HG02763 (cell line): ENCODE measurements around the gene ARHGAP23.
"Not testable (repeated sequence)": the region's sequence is repeated elsewhere in the genome, so short reads cannot be mapped to it uniquely, and the experiment has no call there.

Experiments
- ATAC-seq: cut with Tn5 transposase; IDR thresholded peaks from one replicate; pipeline ENCODE4 v1.9.1; 2021; ENCODE audit warnings: mild to moderate bottlenecking, moderate library complexity; ENCODE audit not compliant: unreplicated experiment

ARHGAP23 gene

DNA sequence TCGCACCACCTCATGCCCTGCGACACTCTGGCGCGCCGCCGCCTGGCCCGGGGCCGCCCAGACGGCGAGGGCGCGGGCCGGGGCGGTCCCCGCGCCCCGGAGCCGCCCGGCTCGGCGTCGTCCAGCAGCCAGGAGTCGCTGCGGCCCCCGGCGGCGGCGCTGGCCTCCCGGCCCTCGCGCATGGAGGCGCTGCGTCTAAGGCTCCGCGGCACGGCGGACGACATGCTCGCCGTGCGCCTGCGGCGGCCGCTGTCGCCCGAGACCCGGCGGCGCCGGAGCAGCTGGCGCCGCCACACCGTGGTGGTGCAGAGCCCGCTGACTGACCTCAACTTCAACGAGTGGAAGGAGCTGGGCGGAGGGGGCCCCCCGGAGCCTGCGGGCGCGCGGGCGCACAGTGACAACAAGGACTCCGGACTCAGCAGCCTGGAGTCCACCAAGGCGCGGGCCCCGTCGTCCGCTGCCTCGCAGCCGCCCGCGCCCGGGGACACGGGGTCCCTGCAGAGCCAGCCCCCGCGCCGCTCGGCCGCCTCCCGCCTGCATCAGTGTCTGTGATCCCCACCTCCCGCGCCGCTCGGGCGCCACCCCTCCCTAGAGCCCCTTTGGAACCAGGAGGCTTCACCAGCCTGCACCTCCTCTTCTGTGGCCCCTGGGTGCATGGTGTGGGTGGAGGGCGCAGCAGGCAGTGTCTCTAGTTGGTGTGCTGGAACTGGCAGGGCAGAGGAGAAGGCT, 82.3 kb downstream of the ARHGAP23 start:
- no peak for ATAC-seq

DNA sequence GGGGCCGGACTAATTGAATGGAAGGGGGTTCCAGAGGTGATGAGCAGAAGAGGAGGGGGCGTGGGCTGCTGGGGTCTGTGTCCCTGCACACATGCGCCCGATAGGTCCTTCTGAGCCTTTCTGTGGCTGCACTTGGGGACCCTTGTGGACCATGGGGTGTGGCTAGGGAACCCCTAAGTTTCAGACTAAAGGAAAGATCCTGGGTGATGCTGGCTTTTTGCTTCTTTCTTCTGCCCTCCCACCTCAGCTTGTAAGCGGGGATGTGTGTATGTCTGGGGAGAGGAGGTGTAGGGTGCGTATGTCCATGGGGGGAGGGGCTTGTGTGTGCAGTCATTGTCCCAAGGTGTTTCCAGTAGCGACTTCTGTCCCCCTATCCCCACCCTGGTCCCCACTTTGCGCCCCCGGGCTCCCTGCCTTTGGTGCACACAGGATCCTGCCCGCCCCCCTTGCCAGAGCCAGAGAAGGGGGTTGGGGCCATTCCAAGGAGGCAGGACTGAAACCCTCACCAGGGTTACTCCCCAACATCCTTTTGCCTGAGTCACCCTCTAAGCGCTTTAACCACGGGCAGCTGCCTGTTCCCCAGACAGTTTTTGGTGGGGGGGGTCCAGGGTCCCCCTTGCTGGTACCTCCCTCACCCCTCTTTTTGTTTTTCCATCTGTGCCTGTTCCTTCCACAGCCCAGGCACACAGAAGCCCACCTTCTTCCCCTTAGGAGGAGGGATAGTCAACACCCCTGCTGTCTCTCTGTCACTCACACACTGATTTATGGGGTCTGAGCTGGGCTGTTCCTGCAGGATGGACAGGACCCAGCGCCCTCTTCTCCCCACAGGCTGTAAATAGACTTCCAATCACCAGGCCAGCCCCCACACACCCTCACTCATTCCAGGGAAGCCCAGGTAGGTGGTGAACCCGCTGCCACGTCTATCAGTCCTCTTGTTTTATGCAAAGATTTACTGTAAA, 83.2 kb downstream of the ARHGAP23 start:
- no peak for ATAC-seq

DNA sequence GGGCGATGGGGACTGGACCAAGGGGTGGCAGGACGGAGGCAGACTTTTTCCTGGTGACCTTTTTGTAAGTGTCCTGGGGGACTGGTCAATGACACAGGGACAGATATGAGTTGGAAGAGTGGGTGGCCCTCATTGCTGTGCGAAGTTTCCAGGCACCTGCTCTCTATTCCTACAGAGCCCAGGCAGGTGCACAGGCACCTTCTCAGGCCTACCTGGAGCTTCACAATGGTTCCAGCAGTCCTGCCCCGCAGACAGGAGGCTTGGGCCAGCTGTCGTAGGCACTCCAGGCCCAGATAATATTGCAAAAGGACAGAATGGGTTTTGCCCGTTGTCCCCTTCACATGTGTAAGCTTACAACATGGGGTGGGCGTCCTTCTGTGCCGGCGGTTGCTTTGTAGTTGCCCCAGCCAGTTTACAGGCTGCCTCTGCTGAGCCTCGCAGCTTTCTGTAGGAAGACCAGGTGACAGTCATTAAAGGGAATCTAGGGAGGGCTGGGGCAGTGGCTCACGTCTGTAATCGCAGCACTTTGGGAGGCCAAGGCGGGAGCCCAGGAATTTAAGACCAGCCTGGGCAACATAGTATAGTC, 84.3 kb downstream of the ARHGAP23 start:
- ATAC-seq = no peak

DNA sequence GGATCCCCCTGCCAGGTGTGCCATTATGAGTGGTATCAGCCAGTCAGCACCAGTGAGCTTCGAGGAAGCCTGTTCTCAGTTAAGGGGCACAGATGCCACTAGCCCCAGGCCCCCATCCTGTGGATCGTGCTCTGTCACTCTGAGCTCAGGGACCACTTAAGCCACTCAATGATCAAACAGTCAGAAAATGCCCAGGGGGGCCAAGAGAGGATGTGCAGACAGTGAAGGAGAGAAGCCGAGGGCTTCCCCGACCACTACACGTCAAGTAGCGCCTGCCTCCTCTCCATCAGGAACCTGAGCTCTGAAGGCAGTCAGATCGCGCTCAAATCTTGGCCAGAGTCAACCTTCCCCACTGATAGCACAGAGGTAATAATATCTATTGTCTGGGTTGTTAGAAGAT, 98.3 kb downstream of the ARHGAP23 start:
- not testable (repeated sequence) for ATAC-seq

DNA sequence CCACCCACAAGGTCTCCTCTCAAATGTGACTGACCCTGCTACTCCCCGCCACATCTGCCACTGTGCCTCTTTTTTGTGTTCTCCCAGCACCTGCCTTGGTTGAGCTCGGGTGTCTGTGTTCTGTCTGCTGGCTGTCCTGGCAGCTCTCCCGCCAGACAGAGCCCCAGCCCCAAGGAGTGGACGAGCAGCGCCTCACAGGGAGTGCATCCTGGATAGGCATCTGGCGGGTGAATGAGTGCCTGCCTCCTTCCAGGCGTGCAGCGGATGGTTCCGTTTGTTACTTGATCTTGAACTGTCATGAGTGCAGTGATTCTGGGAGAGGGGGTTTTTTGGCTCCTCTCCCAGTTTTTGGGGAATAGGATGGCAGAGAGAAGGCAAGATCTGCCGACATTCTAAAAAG, 99.9 kb downstream of the ARHGAP23 start:
- not testable (repeated sequence) for ATAC-seq

DNA sequence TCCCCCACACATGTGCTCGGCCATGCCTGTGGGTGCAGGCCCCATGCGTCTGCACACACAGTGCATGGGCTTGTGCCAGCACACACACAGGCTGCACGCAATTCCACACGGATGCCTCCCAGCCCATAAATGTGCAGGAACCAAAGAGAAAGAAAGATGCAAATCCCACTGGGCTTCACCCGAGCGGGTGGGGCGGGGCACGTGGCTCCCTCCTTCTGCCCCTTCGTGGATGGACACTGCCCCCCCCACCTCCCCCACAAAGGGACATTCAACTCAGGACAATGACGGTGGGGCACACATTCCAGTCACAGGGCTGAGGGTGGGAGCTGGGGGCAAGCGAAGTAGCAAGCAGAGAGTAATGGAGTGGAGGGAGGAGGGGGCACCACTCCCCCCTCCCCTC, 102.6 kb downstream of the ARHGAP23 start:
- ATAC-seq = not testable (repeated sequence)

DNA sequence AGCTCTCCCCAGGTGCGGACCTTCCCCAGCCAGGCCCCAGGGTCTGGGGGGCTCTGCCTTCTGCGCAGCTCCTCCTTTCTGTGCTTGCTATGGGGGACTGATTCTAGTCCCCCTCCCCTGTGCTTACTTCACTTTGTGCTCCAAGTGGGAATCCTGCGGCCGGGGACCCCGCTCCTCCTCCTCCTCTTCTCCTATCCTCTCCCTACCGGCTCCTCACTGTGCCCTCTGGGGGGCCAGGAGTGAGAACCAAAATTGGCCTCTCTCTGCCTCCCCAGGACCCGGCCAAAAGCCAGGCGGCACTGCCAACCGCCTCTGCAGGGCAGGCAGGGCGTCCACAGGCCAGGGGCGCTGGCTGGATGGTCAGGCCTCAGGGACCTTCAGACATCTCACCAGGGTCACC, 103.5 kb downstream of the ARHGAP23 start:
- not testable (repeated sequence) for ATAC-seq

DNA sequence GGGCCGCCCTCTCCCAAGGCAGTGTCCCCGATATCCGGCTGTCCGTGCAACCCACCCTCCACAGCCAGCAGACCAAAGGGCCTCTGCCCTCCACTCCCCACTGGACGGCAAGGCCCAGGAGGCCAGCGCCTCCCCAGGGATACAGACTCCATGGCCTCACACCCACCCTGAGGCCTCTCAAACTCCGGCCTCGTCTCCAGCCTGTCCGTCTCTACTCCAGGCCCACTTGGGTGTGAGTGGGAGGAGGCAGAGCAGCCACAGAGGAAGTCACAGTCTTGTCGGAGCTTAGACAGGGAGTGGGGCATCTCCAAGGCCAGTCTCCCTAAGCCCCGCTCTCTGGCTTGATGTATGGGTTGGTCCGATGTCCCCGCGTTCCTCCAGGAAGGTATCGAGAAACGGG, 104.2 kb downstream of the ARHGAP23 start:
- no peak for ATAC-seq

DNA sequence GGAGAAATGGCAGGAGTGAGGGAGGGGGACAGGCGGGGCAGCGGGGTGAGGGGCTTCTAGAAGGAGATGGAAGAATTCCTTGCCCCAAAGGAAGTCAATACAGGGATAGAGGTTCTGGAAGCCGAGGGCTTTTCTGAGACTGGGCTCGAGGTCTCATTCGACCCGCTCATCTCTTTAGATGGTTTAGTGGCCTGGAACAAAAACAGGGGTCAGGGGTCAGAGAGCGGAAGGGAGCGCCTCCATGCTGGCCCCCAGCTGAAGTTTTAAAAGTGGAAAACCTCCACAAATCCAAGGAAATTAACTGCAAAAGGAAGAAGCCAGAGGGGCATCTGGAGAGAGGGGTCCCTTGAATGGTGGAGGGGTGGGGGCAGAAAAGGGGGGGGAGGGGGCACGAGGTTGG, 105.0 kb downstream of the ARHGAP23 start:
- no peak for ATAC-seq

DNA sequence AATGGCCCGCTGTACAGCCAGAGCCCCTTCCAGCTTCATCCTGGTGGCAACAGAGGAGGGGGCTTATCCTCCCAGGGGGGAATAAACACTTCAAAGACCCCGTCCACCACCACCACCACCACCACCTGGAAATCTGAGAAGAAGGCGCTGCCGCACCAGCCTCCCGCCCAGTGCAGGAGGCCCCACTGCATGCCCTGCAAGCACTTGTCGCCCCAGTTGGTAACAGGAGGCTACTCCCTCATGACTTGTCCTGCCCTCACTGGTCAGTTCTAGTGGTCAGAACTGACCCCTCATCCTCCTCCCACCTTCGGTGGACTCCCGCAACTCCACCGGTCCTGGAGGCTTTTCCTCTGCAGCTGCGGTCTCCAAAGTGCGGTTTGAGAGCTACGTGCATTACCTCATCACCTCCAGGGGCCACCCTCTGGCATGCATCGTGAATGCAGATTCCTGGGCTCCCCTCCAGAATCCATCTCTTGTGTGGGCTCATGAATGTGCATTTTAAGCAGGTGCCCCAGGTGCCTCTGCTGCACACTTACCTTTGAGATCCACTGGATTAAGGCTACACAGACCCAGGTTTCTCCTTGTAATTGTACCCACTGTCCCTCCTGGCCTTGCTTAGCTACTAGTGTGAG, 105.7 kb downstream of the ARHGAP23 start:
- no peak for ATAC-seq

DNA sequence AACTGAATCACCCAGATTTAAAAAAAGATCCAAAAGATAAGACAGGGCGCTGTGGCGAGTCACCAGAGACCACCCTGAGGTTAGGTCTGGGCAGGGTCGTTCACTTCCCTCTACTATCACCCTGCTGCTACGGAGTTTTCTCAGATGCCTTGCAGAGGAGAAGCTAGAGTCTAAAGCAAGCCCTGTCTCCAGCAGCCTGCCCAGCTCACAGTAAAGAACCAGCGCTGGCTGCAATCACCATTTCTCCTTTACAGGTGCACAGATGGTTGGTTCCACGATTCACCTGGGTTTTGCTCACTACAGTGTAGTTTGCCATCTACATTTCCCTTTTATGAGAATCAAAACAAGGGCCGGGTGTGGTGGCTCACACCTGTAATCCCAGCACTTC, 106.2 kb downstream of the ARHGAP23 start:
- ATAC-seq = no peak

DNA sequence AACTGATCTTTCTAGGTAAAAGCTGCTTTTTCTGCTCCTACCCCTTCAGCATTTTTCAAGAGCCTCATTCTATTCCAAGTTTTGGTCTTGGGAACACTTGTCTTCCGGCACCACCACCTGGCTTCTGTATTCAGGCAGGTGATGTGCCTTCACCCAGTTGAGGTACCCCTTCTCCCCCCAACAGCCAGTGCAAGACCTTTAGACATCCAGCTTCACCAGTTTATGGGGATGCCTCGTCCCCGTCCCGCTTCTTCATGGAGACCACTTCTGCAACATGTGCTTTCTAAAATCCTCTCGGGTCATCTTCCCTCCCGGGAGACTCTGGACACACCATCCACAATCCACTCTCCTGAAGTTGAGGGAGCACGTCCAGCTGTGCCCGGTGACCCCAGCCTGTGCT, 107.6 kb downstream of the ARHGAP23 start:
- no peak for ATAC-seq

DNA sequence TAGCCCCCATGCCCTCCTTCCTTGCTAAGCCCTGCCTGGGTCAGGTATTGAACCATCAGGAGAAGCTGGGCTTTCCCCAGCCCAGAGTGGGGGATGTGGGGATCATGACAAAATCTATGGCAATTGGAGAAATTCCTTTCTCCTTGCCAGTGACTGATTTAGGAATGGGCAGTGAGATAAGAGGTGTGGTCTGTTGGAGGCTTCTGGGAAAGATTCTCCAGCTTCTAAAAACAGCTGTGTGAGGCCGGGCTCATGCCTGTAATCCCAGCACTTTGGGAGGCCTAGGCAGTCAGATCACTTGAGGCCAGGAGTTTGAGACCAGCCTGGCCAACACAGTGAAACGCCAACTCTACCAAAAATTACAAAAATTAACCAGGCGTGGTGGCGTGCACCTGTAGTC, 108.4 kb downstream of the ARHGAP23 start:
- ATAC-seq = no peak

DNA sequence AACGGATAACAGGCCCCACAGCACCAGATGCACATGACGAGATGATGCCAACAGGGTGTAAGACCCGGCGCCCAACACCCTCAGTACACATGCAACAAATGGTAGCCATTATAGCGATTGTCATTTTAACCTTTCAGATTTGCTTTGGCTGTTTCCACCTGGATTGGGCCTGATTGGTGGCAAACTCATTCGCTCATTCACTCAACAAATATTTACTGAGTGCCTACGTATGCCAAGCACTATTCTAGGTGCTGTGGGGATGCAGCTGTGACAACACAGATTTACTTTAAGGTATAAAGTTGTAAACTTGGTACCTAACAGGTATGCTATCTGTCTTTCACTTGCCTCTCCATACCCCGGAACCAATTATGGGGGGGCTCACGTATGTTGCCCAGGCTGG, 110.6 kb downstream of the ARHGAP23 start:
- no peak for ATAC-seq

DNA sequence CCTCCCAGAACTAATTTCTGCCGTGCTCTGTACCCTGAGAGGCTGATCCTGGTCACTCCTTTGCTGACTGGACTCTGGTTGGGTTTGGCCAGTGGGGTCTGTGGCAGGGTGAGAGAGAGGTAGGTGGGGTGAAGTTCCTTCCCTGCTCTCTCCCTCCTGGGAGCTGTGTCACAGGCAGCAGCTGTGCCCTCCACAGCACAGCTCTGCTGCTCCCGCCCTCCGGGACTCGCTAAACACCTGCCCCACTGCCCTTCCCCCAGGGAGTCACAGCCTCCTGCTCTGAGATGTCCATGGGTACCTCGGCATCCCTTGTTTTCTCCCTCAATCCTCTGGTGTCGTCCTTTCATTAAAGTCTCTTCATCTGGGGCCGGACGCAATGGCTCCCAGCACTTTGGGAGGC, 111.1 kb downstream of the ARHGAP23 start:
- no peak for ATAC-seq

DNA sequence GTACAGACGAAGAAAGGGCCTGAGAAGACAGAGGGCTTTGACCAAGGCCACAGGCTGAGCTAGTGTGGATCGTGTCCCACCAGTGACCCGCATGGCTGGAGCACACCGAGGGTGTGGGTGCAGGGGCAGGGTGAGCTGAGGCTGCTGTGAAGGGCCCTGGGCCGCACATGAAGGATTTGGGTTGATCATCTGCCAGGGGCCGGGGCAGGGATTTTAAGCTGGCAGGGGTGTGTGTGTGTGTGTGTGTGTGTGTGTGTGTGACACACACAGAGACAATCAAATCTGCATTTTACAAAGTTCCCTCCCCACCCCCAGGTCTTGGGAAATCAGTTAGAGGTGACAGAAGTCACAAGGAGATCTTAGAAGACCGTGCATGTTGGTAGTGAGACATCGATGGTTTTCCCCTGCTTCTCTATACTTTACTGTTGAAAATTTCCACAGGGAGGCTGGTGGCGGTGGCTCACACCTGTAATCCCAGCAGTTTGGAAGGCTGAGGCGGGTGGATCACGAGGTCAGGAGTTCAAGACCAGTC, 112.3 kb downstream of the ARHGAP23 start:
- ATAC-seq = no peak

DNA sequence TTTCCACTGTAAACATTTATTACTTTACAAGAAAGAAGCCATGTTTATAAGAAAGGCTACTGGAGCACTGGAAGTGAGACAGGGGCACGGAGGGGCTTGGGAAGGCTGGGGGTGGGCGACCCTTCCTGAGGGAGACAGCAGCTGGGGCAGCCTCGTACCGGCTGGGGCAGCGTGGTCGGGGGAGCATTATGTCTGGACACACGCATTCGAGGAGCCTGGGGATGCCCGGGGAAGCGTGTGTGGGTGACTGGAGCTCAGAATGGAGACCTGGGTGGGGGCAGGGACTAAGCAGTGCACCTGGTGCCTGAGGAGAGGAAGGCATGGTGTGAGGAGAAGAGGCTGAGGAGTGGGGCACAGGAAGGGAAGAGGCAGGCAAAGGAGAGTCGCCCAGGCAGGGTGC, 113.0 kb downstream of the ARHGAP23 start:
- no peak for ATAC-seq

DNA sequence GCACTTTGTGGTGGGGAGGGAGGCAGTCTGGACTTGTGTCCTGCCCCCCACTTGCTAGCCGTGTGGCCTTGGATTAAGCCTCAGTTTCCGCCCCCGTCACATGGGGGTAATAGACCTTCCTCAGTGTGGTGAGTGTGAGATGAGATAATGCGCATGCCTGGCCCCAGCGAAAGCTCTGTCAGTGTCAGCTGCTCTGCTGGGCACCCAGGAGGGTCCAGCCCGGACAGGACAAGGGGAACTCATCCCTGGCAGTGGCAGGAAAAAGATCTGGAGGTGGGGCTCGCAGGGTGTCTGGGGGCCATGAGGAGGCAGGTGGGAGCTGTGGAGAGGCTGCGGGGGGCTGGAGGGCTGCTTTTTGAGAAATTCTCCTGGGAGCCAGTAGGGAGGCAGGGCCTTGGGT, 114.0 kb downstream of the ARHGAP23 start:
- ATAC-seq = no peak

DNA sequence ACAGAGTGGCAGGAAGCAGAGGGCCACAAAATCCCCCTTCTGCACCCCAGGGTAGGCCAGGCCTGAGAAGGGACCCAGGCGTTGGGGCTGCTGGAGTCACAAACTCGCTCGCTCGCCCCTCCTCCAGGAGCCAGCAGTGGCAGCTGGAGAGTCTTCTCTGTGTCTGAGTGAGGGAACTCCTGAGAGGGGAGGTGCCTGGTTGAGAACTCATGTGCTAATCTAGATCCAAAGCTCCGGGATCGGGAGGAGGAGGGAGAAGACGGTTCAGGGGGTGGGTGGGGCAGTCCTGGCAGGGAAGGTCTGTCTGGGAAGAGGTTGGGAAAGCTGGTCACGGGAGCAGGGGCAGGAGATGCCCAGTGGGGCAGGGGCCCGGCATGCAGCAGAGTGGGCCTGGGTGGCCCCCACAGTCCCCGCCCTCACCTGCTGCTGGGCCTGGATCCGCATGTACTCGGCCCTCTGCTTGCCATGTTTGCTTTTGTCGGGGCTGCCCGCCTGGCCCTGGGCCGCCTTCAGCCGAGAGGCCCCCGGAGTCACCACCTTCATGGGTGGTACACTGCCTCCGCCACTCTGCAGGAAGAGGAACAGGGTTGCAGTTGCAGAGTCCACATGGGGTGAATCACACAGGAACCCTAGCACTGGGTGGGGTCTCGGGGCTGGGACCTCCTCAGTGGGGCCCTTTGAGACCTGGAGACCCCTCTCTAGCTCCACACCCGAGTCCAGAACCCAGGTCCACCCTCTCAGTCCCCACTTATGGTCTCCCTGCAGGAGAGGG, 115.3 kb downstream of the ARHGAP23 start:
- ATAC-seq = no peak

DNA sequence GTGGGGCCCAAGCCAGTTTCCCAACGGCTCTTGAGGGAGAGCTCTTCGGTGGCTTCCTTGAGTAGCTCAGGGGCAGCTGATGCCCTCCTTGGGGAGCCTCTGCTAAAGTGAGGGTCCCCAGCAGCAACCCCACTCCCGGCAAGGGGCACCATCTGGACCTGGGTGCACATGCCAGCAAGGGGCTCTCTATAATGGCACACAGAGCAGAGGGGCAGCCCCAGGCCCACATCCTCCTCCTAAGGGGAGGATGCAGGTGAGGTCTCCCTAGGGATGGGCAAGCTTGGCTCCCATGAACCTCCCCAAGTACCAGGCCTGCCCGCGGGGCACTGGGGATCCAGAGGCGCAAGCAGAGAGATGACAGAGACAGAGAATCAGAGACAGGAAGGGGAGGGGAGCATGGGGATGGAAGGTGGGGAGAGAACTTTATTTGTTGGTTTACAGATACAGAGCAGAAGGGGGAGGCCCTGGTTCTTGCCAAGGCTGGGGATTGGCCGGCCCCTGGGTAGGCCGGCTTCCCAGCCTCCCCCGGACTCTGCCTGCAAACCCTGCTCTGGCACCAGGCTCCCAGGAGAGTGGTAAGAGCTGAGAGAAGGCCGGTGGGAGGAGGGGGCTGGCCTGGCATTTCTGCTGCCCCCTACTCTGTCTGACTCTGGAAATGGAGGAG, 116.0 kb downstream of the ARHGAP23 start:
- no peak for ATAC-seq
